TTC549 (cell line): ENCODE results near the gene DERA.
"Not testable (repeated sequence)": the region's sequence is repeated elsewhere in the genome, so short reads cannot be mapped to it uniquely, and the experiment has no call there.

Experiments
- FAIRE-seq: peaks from 2 replicates; lab custom pipeline; 2012; peaks lifted over from hg19 to GRCh38; lab: Jason Lieb, UNC

DERA gene

DNA sequence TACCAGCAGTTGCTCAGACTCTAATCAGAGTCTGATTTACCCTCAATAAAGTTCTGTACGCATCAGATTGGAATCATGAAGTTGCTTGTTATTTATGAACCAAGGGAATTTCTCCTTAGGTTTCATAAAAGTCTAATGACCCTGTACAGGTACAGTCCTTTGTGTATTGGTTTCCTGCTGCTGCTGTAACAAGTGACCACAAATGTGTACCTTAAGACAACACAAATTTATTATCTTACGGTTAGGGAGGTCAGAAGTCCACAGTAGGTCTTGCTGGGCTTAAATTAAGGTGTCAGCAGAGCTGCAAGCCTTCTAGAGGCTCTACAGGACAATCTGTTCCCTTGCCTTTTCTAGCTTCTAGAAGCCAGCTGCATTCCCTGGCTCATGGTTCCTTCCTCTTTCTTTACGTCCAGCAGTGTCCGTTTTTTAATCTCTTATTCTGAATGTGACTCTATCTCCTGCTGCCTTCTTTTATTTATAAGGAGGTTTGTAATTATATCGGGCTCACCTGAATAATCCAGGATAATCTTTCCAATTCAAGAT lies 6.7 kb upstream of the DERA start:
- no peak for FAIRE-seq

- FAIRE-seq: no peak
These were observed 666 bp upstream of the DERA start for GRCh38 chr12:15910468-15910863.

DNA sequence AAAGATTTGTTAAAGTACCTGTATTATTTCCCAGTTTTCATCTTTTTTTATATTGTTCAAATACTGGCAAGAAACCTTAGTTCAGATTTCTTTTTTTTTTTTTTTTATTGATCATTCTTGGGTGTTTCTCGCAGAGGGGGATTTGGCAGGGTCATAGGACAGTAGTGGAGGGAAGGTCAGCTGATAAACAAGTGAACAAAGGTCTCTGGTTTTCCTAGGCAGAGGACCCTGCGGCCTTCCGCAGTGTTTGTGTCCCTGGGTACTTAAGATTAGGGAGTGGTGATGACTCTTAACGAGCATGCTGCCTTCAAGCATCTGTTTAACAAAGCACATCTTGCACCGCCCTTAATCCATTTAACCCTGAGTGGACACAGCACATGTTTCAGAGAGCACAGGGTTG lies 799 bp downstream of the DERA start:
- FAIRE-seq: not testable (repeated sequence)

DNA sequence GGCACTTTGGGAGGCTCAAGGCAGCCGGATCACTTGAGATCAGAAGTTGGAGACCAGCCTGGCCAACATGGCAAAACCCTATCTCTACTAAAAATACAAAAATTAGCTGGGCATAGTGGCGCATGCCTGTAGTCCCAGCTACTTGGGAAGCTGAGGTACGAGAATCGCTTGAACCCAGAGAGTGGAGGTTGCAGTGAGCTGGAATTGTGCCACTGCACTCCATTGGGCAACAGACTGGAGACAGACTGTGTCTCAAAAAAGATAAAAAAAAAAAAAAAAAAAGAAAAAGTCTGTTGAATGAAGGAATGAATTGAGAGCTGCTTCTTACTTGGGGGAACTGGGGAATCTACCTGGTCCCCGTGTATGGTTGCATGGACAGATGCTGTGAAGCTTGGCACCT lies 3.0 kb downstream of the DERA start:
- FAIRE-seq: not testable (repeated sequence)

- FAIRE-seq: no peak
These were observed 6.9 kb downstream of the DERA start for GRCh38 chr12:15918066-15918465.

- FAIRE-seq: no peak
These were observed 8.3 kb downstream of the DERA start for GRCh38 chr12:15919418-15919817.

DNA sequence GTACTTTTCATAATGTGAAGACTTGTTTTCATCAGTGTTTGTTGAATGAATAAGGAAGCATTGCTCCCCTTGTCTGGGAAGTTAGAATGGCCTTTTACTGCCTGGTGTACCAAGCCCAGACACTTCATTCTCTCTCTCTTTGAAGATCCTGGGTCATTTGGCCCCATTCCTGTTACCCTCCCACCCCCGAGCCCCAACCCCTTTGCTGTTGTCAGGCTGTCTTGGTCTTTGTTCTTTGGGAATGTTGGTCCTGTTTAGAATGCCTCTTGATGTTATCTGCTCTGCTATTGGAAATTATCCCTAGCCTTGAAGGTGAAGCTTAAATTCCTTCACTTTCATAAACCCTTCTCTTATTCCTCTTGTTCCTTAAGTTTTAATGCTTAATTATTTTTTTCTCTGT lies 13.8 kb downstream of the DERA start:
- no peak for FAIRE-seq

DNA sequence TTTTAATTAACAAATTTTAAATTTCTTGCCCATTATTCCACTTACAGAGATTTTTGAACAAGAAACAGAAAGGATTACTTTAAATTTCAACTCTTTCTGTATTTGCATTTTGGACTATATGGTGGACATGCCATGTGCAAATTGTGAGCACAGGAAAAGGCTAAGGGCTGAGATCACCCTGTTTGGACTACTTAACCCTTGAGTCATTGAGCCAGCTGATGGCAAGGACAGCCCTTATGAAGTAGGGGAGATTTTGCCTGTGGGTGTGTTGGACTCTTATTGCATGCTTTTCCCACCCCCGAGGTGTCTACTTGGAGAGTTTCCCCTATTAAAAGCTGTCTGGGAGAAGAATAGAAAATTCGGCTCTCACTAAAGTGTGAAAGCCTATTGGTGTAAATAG lies 17.2 kb downstream of the DERA start:
- FAIRE-seq: no peak

- no peak for FAIRE-seq
These were observed 17.9 kb downstream of the DERA start for GRCh38 chr12:15928870-15929571.

- no peak for FAIRE-seq
These were observed 20.5 kb downstream of the DERA start for GRCh38 chr12:15931590-15932053.

- FAIRE-seq: no peak
These were observed 21.2 kb downstream of the DERA start for GRCh38 chr12:15932327-15932726.

- no peak for FAIRE-seq
These were observed 21.8 kb downstream of the DERA start for GRCh38 chr12:15932971-15933370.

DNA sequence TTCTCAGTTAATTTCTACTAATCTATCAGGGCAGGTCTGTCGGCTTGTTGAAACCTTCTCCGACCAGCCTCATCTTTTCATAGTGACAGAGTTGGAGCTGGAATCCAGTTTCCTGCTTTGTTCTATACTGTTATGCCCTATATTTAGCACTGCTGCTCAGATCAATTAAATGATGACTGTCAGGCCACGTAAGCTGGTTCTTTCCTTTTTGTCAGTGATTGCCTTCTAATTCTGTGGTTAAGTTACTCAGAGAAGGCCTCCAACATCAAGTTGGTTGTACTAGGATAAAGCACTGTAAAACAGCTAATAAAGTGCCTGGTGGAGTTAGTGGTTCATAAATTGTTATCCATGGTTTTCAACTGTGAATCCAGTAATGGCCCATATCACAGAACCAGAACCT lies 22.6 kb downstream of the DERA start:
- no peak for FAIRE-seq

- no peak for FAIRE-seq
These were observed 25.6 kb downstream of the DERA start for GRCh38 chr12:15936751-15937150.

DNA sequence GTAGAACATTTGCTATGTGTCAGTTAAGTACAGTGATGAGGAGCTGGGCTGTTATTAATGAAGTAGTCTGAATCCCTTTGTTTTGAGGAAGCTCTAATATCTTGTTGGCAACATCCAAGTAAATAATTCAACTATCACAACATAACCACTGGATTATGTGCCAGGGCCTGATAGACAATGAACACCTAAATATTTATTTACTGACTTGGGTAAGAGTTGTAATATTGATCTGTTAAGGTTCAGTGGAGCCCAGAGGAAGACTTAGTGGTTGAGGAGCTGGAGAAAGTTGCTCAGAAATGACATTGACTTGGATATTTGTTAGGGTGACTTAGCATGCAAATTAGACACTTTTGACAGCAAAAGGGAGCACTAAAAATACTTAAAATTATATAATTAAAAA lies 26.8 kb downstream of the DERA start:
- FAIRE-seq: no peak

GRCh38 chr12:15939111-15939510 lies 28.0 kb downstream of the DERA start:
- no peak for FAIRE-seq

- no peak for FAIRE-seq
These were observed 31.3 kb downstream of the DERA start for GRCh38 chr12:15942475-15942874.

DNA sequence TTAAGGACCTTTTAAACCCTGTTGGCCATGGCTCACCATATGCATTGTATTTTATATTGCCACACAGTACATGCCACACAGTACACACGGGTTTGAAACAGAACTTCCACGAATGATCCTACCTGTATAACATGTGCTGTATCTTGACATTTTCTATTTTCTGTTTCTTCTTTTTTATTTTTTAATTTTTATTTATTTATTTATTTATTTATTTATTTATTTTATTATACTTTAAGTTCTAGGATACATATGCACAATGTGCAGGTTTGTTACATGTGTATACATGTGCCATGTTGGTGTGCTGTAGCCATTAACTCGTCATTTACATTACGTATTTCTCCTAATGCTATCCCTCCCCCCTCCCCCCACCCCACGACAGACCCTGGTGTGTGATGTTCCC lies 32.4 kb downstream of the DERA start:
- FAIRE-seq: not testable (repeated sequence)

DNA sequence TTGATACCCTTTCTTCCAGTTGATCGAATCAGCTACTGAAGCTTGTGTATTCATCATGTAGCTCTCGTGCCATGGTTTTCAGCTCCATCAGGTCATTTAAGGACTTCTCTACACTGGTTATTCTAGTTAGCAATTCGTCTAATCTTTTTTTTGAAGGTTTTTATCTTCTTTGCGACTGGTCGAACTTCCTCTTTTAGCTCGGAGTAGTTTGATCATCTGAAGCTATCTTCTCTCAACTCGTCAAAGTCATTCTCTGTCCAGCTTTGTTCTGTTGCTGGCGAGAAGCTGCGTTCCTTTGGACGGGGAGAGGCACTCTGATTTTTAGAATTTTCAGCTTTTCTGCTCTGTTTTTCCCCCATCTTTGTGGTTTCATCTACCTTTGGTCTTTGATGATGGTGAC lies 37.3 kb downstream of the DERA start:
- FAIRE-seq: not testable (repeated sequence)

- no peak for FAIRE-seq
These were observed 44.1 kb downstream of the DERA start for GRCh38 chr12:15955281-15955680.

DNA sequence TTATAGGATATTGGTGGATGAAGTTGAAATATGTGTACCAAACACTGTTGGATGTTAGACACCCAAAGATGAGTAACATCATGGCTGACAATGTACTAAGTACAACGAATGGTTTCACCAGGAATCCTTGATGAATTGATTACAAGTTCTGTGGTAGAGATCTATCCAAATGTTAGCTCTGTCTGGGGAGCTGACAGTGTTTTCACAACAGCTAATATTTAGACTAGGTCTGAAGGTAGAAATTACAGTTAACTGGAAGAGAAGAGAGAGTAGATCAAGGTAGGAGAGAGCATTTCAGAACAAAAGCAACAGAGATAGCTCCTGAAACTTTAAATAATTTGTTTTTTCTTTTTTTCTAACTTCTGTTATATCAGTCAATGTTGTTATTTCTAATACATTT lies 44.9 kb downstream of the DERA start:
- FAIRE-seq: no peak

GRCh38 chr12:15956413-15957185 lies 45.5 kb downstream of the DERA start:
- FAIRE-seq: no peak

GRCh38 chr12:15962760-15963159 lies 51.6 kb downstream of the DERA start:
- no peak for FAIRE-seq

DNA sequence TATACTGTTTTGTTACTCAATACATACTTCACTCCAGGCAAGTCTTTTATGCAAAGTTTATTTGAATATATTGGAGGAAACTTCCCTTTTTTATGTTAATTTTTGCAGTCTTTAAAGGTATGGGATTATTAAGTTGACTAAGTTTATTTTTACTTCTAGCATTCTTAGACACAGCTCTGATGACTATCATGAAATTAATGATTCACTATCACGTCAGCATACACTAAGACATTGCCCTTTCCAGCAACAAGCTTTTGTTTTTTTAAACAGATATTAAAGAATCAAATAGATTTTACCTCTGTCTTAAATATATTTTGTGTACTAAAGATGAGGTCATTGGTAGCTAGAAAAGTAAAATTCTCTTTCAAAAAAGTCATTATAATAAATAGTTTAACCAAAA lies 52.1 kb downstream of the DERA start:
- no peak for FAIRE-seq
